ENCODE results near the gene RPS15.

Gene RPS15

GRCh38 chr19:1438035-1438932 lies at the start of gene RPS15:
Gene RPS15 (plus strand): TSS chr19:1438396. CDS start chr19:1438426, 30 bp downstream.
- DNase-seq = peak; percentile 78

GRCh38 chr19:1388637-1389026 lies 49.6 kb upstream of the RPS15 start:
- DNase-seq = no peak

- no peak for DNase-seq
These were observed 48.9 kb upstream of the RPS15 start for GRCh38 chr19:1389033-1389940.

- DNase-seq = no peak
These were observed 47.2 kb upstream of the RPS15 start for GRCh38 chr19:1390890-1391423.

GRCh38 chr19:1392407-1392806 lies 45.8 kb upstream of the RPS15 start:
- DNase-seq = no peak

- DNase-seq = no peak
These were observed 45.2 kb upstream of the RPS15 start for GRCh38 chr19:1392939-1393530.

- no peak for DNase-seq
These were observed 44.4 kb upstream of the RPS15 start for GRCh38 chr19:1393841-1394240.

- DNase-seq = no peak
These were observed 43.7 kb upstream of the RPS15 start for GRCh38 chr19:1394252-1395193.

GRCh38 chr19:1395194-1396018 lies 42.8 kb upstream of the RPS15 start:
- no peak for DNase-seq

GRCh38 chr19:1396019-1396767 lies 42.0 kb upstream of the RPS15 start:
- no peak for DNase-seq

- no peak for DNase-seq
These were observed 41.2 kb upstream of the RPS15 start for GRCh38 chr19:1396768-1397679.

GRCh38 chr19:1397838-1398237 lies 40.4 kb upstream of the RPS15 start:
- DNase-seq = no peak

GRCh38 chr19:1399079-1399478 lies 39.1 kb upstream of the RPS15 start:
- DNase-seq = no peak

GRCh38 chr19:1399745-1400144 lies 38.5 kb upstream of the RPS15 start:
- DNase-seq = no peak

- no peak for DNase-seq
These were observed 37.7 kb upstream of the RPS15 start for GRCh38 chr19:1400281-1401137.

- no peak for DNase-seq
These were observed 36.9 kb upstream of the RPS15 start, which contains the start of gene GAMT for GRCh38 chr19:1401138-1401888. Gene GAMT (minus strand): TSS chr19:1401542. CDS start chr19:1401476, 66 bp downstream.

- no peak for DNase-seq
These were observed 36.3 kb upstream of the RPS15 start for GRCh38 chr19:1401889-1402217.

Measured in NCI-H524 treated with DMSO at 0.1 percent for 48 hours (cell line).